ENCODE measurements around the gene KDM7A. TPM values are rescaled to one million over a fixed set of nuclear protein-coding genes. Genes with fewer than 3 reads are reported as not detected.
A peak's percentile ranks its signal among the peaks of the same experiment; 100 is the strongest.

KDM7A gene
- total and polyA plus RNA-seq, 10 donors: 2.5 to 41.5 (median 22.1) TPM

DNA sequence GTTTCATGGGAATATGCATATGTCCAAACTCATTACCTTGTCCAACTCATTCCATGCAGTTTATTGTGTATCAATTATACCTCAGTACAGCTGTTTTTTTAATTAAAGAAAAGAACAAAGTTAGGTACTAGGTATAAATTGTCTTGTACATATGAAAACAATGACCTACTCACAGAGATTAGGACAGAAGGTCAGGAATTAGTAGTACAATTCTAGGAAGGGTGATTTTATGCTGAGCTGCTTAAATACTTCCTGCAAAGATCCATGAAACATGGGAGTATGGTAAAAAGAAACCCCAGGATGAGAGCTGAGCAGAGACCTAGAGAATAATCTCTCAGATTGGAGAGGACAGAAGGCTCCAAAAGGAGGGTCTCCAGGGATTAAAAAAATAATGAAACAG lies 13.8 kb upstream of the KDM7A start:
- H3K27me3 ChIP-seq (replicated peaks in 1 of 7): no peaks in the 10 kb centered on the region
- peak overlapping the region in 3 of 8 donors; percentile 25 to 45 (median 38) for H3K27ac ChIP-seq
- H3K9me3 ChIP-seq: no peaks in the 10 kb centered on the region
- TF ChIP-seq POLR2A (IDR thresholded peaks at IDR 0.05) (no peak), POLR2AphosphoS5 (IDR thresholded peaks at IDR 0.05) (no peak)
- TF ChIP-seq, protein P1, sequence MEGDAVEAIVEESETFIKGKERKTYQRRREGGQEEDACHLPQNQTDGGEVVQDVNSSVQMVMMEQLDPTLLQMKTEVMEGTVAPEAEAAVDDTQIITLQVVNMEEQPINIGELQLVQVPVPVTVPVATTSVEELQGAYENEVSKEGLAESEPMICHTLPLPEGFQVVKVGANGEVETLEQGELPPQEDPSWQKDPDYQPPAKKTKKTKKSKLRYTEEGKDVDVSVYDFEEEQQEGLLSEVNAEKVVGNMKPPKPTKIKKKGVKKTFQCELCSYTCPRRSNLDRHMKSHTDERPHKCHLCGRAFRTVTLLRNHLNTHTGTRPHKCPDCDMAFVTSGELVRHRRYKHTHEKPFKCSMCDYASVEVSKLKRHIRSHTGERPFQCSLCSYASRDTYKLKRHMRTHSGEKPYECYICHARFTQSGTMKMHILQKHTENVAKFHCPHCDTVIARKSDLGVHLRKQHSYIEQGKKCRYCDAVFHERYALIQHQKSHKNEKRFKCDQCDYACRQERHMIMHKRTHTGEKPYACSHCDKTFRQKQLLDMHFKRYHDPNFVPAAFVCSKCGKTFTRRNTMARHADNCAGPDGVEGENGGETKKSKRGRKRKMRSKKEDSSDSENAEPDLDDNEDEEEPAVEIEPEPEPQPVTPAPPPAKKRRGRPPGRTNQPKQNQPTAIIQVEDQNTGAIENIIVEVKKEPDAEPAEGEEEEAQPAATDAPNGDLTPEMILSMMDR (IDR thresholded peaks at IDR 0.05 in 8 of 11, conservative IDR thresholded peaks at IDR 0.05 in 3 of 11): no peak
- H3K4me1 ChIP-seq: no peaks in the 10 kb centered on the region
- intact Hi-C loops (cut with DNase I; ENCODE audit: low total_unique reads): no loop called here
- H3K4me3 ChIP-seq: no peak overlapping the region
- H3K36me3 ChIP-seq: no peaks in the 10 kb centered on the region
- DNase-seq: no peak

DNA sequence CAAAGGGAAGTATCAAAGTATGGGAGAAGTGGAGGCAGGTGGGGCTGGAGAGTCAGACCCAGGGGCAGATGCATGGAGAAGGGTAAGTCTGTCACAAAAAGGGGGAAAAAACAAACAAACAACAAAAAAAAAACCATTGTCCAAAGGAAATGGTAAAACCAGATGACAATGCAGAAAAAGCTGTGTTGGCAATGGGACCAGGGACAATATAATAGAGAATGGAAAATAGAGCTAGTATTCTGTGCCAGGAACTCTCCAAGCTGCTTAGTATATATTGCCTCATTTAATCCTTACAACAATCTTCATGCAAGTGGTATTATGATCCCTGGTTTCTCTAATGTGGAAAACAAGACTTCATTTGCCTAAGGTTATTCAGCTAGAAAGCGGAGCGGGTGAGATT lies 13.1 kb upstream of the KDM7A start:
- Histone ChIP-seq H3K36me3 (no peaks in the 10 kb centered on the region), H3K4me1 (no peaks in the 10 kb centered on the region), H3K27ac (peak overlapping the region in 3 of 8 donors; percentile 25 to 45 (median 38)), H3K27me3 (replicated peaks in 1 of 7) (no peaks in the 10 kb centered on the region), H3K9me3 (no peaks in the 10 kb centered on the region), H3K4me3 (no peak overlapping the region)
- no peak for DNase-seq
- intact Hi-C loops (cut with DNase I; ENCODE audit: low total_unique reads): no loop called here
- WGBS, 5 donors: 76 to 98% (median 94%) methylated on average over 2 of the region's 2 CpGs
- TF ChIP-seq, protein P1 (IDR thresholded peaks at IDR 0.05 in 8 of 11, conservative IDR thresholded peaks at IDR 0.05 in 3 of 11): no peak
- TF ChIP-seq POLR2A (IDR thresholded peaks at IDR 0.05) (no peak), POLR2AphosphoS5 (IDR thresholded peaks at IDR 0.05) (no peak)

DNA sequence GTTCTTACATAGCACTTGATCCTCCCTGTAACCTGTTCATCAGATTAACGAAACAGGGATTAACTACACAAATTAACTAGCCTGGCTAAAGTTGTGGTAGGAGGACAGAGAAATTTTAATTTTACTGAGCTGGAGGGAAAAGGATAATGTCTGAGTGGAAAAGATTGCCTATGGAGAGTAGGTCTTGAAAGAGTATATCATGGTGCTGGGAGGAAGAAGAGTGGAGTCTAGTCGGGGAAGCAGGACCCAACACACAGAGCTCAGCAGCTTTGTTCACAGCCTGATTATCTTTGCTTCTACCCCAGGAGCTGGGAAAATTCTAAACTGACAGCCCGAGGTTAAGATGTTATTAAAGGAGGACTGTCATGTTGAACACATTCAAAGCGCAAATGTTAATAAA lies 6.1 kb upstream of the KDM7A start:
- TF ChIP-seq, protein P1 (IDR thresholded peaks at IDR 0.05 in 8 of 11, conservative IDR thresholded peaks at IDR 0.05 in 3 of 11): no peak
- no peak for TF ChIP-seq POLR2A (IDR thresholded peaks at IDR 0.05)
- no peak for TF ChIP-seq POLR2AphosphoS5 (IDR thresholded peaks at IDR 0.05)
- Histone ChIP-seq H3K27ac (no peak overlapping the region), H3K36me3 (no peaks in the 10 kb centered on the region), H3K4me1 (peaks cover 0 to 10% (median 5%) of the 10 kb centered on the region in 6 donors), H3K9me3 (peaks cover 0 to 4% (median 0%) of the 10 kb centered on the region in 8 donors), H3K27me3 (replicated peaks in 1 of 7) (peaks cover 0 to 19% (median 5%) of the 10 kb centered on the region in 7 donors), H3K4me3 (no peak overlapping the region)
- intact Hi-C loops (cut with DNase I; ENCODE audit: low total_unique reads): no loop called here
- DNase-seq: no peak
- WGBS, 5 donors: 78 to 90% (median 84%) methylated on average over 4 of the region's 4 CpGs

DNA sequence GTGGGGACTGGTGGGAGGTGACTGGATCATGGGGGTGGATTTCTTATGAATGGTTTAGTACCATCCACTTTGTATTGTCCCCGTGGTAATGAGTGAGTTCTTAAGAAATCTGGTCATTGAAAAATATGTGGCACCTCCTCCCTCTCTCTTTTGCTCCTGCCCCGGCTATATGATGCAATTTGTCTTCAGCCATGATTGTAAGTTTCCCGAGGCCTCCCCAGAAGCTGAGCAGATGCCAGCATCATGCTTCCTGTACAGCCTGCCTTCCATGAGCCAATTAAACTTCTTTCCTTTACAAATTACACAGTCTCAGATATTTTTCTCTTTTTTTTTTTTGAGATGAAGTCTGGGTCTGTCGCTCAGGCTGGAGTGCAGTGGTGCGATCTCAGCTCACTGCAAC lies 2.6 kb upstream of the KDM7A start:
- Histone ChIP-seq H3K4me3 (no peak overlapping the region), H3K9me3 (peaks cover 0 to 4% (median 0%) of the 10 kb centered on the region in 8 donors), H3K27ac (no peak overlapping the region), H3K4me1 (peaks cover 7 to 27% (median 19%) of the 10 kb centered on the region in 6 donors), H3K36me3 (no peaks in the 10 kb centered on the region), H3K27me3 (replicated peaks in 1 of 7) (peaks cover 0 to 19% (median 5%) of the 10 kb centered on the region in 7 donors)
- TF ChIP-seq POLR2A (IDR thresholded peaks at IDR 0.05) (no peak), POLR2AphosphoS5 (IDR thresholded peaks at IDR 0.05) (no peak)
- TF ChIP-seq, protein P1 (IDR thresholded peaks at IDR 0.05 in 8 of 11, conservative IDR thresholded peaks at IDR 0.05 in 3 of 11): no peak
- intact Hi-C loops (cut with DNase I; ENCODE audit: low total_unique reads): loop anchor here (5.0 kb wide), 1 partner anchor 53 kb away; no protein-coding TSS in a partner anchor
- WGBS, 5 donors: 79 to 91% (median 85%) methylated on average over 5 of the region's 5 CpGs
- no peak for DNase-seq

Data from spleen (tissue), 11 donors.